Stimulated activated effector memory CD8-positive, alpha-beta T cell treated with anti-CD3 and anti-CD28 coated beads, Interleukin-12 subunit alpha, Interleukin-12 subunit beta, amount 100 ng/mL, for 72 hours (primary cell): Measurements from ENCODE around the gene ADCY5.

Experiments
- ATAC-seq: fragments of 150-1000 bp; cut with Tn5 transposase; 2 replicates; pipeline ENCODE4 v1.10.0; 2021
- DNase-seq, 2 donors: peaks; one replicate each; pipeline ENCODE4 v3.0.0; 2021 to 2022; ENCODE audit warnings: low spot score in 2 of 2
- H3K27ac Mint-ChIP-seq: one replicate; pipeline ENCODE4 v1.8.0; 2022; ENCODE audit warnings: mild to moderate bottlenecking, mixed read lengths
- H3K36me3 Mint-ChIP-seq: one replicate; pipeline ENCODE4 v1.8.0; 2022; ENCODE audit warnings: mild to moderate bottlenecking, mixed read lengths
- H3K4me1 Mint-ChIP-seq: one replicate; pipeline ENCODE4 v1.8.0; 2022; ENCODE audit warnings: mixed read lengths
- H3K4me3 Mint-ChIP-seq: one replicate; pipeline ENCODE4 v1.8.0; 2022; ENCODE audit warnings: mild to moderate bottlenecking, mixed read lengths
- H3K9me3 Mint-ChIP-seq: one replicate; pipeline ENCODE4 v1.8.0; 2022; ENCODE audit warnings: mixed read lengths

Gene ADCY5

DNA sequence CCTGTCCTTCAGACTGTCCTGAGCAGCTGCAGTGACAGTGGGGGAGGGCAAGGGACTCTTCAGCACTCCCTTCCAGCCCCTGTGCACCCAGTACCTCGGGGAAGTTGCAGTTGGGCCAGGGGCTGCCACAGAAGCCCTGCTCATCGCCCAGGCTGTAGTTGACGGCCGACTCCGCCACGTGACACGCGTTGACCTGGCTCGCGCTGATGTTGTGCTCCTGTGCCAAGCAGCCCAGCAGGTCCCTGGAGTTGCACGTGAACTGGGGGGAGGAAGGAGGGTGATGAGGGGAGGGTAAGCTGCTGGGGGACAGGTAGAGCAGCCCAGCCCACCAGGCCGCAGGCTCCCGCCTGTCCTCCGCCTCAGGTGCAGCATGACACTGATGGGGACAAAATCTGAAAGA is 145.9 kb downstream of the ADCY5 start:
- Mint-ChIP-seq H3K9me3 (no peaks in the 10 kb centered on the region), H3K4me1 (no peaks in the 10 kb centered on the region), H3K4me3 (no peak overlapping the region), H3K27ac (no peak overlapping the region), H3K36me3 (no peaks in the 10 kb centered on the region)
- no peak for DNase-seq
- ATAC-seq, result no peak

DNA sequence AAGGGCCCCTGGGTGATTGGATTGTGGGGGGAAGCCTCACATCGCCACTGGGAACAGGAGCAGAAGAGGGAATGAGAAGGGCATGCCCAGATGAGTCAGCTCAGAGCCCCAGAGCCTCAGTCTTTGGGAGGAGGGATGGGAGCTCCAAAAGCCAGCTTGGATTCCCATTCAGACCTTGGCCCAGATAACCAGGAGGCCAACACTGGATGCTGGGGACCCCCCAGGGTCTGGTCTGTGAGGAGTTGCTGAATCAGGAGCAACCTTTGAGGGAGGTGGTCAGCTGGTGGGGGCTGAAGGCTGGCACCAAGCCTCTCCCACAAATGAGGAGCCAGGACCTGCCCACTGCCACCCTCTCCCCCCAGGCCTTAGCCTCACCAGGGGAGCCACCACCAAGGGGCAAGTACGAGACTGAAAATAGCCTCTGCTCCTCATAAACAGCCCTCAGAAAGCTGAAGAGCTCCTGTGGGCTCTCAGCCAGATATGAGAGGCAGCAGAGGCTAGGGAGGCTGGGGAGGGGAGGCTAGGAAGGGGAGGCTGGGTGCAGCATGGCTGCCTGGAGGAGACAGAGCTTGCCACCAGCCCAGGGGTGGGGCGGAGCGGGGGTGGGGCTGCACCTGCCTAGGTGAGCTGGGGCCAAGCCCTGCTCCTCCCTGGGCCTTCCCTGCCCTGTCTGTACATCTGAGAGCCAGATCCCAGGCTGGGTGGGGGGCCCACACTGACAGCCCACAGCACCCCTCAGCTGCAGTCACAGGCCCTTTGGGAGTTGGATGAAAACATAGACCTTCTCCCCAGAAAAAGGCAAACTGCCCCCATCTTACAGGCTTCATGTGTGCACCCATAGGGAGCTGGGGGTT is 147.3 kb downstream of the ADCY5 start:
- H3K4me1 Mint-ChIP-seq, result no peaks in the 10 kb centered on the region
- no peak overlapping the region for H3K4me3 Mint-ChIP-seq
- ATAC-seq, result no peak
- no peak overlapping the region for H3K27ac Mint-ChIP-seq
- H3K9me3 Mint-ChIP-seq, result no peaks in the 10 kb centered on the region
- no peak for DNase-seq
- H3K36me3 Mint-ChIP-seq, result no peaks in the 10 kb centered on the region

DNA sequence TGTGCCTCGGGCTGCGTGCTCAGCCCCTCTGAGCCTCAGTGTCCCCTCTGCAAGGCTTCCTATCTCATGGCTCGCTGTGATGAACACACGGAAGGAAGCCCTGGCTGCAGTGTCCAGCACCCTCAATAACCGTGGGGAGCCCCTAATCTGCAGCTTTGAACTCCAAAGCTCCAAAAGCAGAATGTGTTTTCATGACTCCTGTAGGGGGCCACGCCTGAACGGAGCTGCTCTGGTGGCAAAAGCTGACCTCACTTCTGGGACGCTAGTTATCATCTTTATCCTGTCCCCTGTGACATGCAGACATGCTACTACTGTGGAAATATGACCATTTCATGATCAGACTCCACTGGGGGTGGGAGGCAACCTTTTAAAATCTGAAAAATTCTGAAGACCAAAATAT is 148.3 kb downstream of the ADCY5 start:
- no peaks in the 10 kb centered on the region for H3K9me3 Mint-ChIP-seq
- ATAC-seq, result no peak
- no peak overlapping the region for H3K4me3 Mint-ChIP-seq
- DNase-seq, result no peak
- H3K36me3 Mint-ChIP-seq, result no peaks in the 10 kb centered on the region
- H3K27ac Mint-ChIP-seq, result no peak overlapping the region
- H3K4me1 Mint-ChIP-seq, result peaks cover 4% of the 10 kb centered on the region

DNA sequence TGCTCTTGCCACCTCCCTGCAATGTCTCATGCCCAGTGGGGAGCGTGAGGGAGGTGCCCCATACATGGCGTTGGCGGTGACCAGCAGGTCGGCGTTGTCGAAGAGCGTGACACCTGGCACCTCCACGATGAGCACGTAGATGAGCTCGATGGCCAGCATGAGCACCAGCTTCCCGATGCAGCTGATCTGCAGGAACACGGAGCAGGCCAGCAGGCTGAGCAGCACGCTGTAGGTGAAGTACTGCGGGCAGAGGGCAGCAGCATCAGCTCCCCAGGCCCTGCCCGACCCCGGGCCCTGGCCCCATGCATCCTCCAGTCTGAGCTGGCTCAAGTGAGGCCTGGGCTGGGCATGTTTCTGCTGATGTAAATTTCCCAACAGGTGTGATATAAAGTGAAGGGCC is 148.8 kb downstream of the ADCY5 start:
- H3K9me3 Mint-ChIP-seq, result no peaks in the 10 kb centered on the region
- no peaks in the 10 kb centered on the region for H3K36me3 Mint-ChIP-seq
- DNase-seq (no peak), ATAC-seq (no peak)
- H3K4me1 Mint-ChIP-seq, result peaks cover 4% of the 10 kb centered on the region
- no peak overlapping the region for H3K27ac Mint-ChIP-seq
- no peak overlapping the region for H3K4me3 Mint-ChIP-seq

DNA sequence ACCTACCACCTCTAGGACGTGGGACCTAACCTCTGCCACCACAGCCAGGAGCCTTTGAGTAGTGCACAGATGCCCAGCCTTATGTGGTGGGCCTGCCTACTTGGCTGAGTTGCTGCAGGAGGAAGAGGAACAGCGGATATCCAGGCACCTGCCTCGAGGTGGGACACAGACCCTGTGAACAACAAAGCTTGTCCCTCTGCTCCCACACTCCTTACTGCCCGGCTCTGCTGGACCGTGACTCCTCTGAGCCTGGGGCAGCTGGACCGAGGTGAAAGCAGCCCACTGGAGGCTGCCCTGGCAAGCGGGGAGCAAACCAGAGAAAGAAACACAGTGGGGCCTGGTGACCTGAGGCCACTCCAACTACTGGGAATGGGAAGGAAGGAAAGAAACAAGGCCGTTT is 149.3 kb downstream of the ADCY5 start:
- no peaks in the 10 kb centered on the region for H3K36me3 Mint-ChIP-seq
- no peak for DNase-seq
- H3K27ac Mint-ChIP-seq, result no peak overlapping the region
- H3K9me3 Mint-ChIP-seq, result no peaks in the 10 kb centered on the region
- no peak overlapping the region for H3K4me3 Mint-ChIP-seq
- peaks cover 4% of the 10 kb centered on the region for H3K4me1 Mint-ChIP-seq
- no peak for ATAC-seq

DNA sequence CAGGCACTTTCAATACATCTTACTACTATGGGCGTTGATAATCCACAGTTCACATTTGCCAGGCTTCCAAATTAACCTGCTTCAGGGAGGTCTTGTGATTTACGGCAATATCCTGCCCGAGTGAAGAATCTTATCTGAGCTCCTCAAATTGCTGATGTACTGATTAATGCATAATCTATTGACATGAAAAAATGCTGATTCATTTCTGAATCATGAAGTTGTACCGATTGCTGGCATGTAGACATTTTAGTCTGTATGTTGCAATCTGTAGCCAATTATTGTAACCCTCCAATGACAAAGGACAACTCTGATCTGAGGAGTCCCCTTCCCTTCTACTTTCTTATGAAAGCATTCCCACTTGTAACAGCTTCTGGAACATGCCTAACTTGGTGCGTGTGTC is 150.0 kb downstream of the ADCY5 start:
- ATAC-seq (no peak), DNase-seq (no peak)
- H3K4me1 Mint-ChIP-seq, result peaks cover 4% of the 10 kb centered on the region
- no peak overlapping the region for H3K27ac Mint-ChIP-seq
- no peaks in the 10 kb centered on the region for H3K36me3 Mint-ChIP-seq
- H3K9me3 Mint-ChIP-seq, result no peaks in the 10 kb centered on the region
- H3K4me3 Mint-ChIP-seq, result no peak overlapping the region

DNA sequence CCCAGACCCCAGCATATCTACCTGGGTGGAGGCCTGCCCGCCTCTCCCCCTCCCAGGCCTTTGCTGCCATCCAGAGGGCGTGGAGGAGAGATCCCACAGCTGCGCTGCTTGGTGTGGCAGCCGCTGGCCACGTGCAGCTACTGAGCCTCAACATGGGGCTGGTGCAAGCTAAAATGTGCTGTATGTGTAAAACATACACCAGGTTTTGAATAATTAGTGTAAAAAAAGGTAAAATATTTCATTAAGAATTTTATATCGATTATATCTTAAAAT is 151.3 kb downstream of the ADCY5 start:
- ATAC-seq, result no peak

DNA sequence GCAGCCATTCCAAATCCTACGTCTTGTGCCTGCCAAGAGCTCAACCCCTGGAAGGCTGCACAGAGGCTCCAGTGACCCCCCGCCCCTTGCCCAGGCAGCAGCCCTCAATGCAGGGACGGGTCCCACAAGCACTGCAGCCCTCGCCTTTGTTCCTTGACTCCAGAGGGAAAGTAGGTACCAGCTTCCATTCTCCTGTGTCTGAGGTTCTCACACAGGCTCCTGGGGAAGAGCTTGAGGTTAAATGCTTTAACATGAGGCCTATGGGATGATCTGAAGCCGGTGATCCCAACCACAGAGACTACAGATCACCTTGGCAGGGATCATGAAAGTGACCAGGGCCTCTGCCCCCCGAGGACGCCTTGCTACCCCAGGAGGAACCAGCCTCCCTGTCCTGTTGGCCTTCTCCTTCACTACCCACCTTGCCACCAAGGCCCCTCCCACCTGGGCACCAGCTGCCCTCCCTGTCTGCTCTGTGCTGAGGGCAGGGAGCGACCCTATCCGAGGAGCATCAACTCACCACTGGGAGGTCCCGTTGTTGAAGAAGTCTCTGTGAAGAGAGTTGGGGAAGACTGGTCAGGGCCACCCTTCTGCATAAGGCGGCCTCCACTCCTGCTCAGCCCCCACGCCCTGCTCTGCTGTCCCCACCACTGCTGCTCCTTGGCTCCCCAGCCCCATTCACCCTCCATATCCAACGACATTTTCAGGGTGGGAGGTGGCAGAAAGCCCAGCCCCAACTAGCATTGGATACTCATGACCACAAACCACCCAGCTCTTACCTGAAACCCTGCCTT is 151.9 kb downstream of the ADCY5 start:
- Mint-ChIP-seq H3K9me3 (no peaks in the 10 kb centered on the region), H3K27ac (no peak overlapping the region), H3K4me3 (no peak overlapping the region), H3K36me3 (no peaks in the 10 kb centered on the region), H3K4me1 (peaks cover 4% of the 10 kb centered on the region)
- no peak for DNase-seq
- no peak for ATAC-seq

More for the DNA sequence above, 151.3 kb downstream of the ADCY5 start:
- Mint-ChIP-seq H3K4me3 (no peak overlapping the region), H3K9me3 (no peaks in the 10 kb centered on the region), H3K4me1 (peaks cover 4% of the 10 kb centered on the region), H3K36me3 (no peaks in the 10 kb centered on the region), H3K27ac (no peak overlapping the region)
- no peak for DNase-seq

DNA sequence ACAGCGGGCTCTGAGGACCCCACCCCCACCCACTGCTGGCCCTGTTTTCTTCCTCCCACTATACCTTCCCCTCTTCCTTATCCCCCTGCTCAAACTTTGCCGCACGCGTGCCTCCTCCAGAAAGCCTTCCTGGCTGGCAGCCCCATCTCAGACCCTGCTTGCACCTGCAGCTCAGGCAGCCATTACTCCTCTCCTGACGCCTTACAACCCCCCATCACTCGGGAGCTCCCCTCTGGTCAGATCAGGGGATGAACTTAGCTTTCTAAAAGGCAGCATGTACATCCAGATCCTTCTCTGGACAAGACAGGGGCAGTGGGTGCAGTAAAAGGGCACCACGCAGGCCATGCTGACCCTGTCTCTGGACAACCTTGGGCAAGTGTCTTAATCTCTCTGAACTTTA is 152.6 kb downstream of the ADCY5 start:
- DNase-seq, result no peak
- ATAC-seq, result no peak
- H3K27ac Mint-ChIP-seq, result no peak overlapping the region
- H3K4me1 Mint-ChIP-seq, result peaks cover 4% of the 10 kb centered on the region
- H3K4me3 Mint-ChIP-seq, result no peak overlapping the region
- H3K9me3 Mint-ChIP-seq, result no peaks in the 10 kb centered on the region
- H3K36me3 Mint-ChIP-seq, result no peaks in the 10 kb centered on the region

DNA sequence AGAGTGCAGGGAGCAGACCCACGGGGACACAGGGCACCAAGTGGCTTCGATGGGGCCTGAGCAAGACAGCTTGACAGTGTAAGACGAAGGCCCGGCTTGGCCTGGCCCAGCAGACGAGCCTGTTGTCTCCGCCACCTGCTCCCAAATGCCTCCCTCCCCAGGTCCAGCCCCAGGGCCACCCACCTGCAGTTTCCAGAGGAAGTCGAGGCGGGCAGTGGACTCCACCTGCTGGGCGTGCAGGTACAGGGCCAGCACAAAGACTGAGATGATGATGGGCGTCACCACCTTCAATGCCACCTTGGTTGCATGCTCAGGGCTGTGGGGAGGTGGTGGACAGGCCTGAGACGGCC is 153.0 kb downstream of the ADCY5 start:
- no peak for DNase-seq
- no peaks in the 10 kb centered on the region for H3K9me3 Mint-ChIP-seq
- H3K4me3 Mint-ChIP-seq, result no peak overlapping the region
- H3K36me3 Mint-ChIP-seq, result no peaks in the 10 kb centered on the region
- H3K4me1 Mint-ChIP-seq, result peaks cover 4% of the 10 kb centered on the region
- ATAC-seq, result peak; percentile 3
- H3K27ac Mint-ChIP-seq, result no peak overlapping the region

DNA sequence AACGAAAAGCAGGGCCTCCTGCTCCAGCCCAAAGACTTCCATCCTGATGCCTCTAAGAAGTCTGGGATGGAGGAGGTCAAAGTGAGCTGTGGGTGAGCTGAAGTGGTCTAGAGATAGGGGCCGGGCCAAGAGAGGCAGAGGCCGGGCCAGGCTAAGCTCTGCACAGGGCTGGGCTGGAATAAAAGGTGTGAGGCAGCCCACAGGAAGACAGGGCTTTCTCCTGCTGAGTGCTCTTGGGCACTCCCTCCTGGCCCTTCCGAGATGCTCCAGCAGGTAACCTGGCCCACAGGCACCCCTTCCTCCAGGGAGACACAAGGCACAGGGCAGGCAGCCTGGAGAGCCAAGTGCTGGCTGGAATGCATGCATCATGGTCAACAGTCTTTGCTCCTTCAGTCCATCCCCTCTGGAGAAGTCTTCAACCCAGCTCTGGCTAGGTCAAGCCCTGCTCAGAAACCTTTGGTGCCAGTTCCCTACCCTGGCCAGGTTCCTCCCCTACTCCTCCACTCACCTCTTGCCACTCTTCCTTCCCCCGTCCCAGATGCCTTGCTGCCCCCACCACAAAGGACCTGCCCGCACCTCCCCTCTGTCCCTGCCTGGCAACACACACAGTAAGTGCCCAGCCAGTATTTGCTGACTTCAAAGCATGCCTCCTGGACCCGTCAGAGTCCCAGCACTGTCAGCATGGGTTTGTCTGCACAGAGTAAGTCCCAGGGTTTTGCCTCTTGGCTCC is 153.6 kb downstream of the ADCY5 start:
- no peaks in the 10 kb centered on the region for H3K9me3 Mint-ChIP-seq
- no peaks in the 10 kb centered on the region for H3K36me3 Mint-ChIP-seq
- H3K27ac Mint-ChIP-seq, result no peak overlapping the region
- no peak overlapping the region for H3K4me3 Mint-ChIP-seq
- ATAC-seq, result peak; percentile 22
- H3K4me1 Mint-ChIP-seq, result peaks cover 4% of the 10 kb centered on the region
- DNase-seq, result no peak

DNA sequence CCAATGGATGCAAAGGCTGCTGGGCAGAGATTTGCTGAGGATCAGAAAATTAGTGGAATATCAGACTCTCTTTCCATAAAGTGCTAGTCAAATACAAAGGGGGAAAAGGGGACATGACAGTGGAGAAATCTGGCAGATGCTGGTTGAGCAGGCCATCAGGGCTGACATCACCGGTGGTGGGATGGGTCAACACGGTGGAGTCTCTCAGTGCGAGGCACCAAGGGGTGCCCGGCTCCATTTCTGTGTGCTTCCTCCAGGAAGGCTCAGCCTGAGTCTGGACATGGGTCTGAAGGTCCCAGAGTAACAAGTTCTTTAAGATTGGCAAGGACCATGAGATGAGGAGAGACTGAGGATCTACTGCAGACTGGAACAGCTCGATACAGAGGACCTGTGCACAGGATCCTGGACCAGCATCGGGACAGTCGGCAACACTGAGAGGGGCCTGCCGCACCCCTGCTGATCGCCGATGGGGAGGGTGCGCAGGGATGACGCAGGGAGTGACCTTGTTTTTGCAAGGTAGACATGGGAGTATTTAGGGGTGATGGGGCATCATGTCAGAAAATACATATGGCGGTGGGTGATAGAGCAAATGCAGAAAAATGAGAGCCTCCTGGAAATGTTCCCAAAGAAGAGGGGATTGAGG is 154.5 kb downstream of the ADCY5 start:
- H3K4me1 Mint-ChIP-seq, result peaks cover 4% of the 10 kb centered on the region

DNA sequence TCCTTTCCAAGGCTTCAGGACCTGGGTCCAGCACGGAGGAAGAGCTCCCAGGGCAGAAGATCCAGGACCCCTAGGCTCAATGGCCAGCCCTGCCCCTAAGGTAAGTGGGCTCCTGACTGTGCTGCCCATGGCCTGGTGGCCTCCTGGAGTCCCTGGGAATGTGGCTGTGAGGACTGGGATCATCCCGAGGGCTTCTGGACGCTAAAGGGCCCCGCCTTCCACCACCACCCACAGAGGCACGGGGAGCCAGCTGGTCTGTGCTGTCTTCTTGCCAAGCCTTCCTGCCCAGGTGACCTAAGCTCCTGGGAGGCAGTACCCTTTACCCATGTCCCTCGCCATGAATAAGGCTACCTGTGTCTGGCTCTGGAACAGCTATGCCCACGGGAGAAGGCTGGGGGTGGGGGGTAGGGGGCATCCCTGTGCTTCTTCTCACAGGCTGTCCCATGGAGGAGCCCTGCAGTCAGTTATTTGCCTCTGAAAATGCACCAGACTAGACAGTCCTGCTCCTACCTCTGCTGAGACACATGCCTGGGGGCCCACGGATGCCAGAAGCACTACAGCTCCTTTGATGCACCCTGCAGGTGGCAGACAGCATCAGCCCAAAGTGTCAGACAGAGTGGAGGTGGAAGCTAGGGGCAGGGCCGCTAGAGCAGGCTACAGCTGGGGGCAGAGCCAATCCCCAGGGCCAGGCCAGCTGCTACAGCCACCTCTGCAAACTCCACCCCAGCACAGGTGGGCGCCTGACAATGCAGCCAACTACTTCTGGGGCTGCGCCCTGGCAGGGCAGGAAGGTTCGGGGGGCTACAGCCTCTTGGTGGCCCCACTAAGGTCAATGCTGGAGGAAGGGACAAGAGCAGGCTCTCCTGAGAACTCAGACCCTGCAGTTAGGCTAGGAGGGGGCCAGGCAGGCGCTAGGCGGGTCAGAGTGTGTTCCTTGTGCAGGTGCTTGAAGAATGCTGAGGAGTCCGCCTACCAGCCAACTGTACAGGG is 156.3 kb downstream of the ADCY5 start:
- ATAC-seq (no peak), DNase-seq (no peak)
- Mint-ChIP-seq H3K4me1 (peaks cover 4% of the 10 kb centered on the region), H3K9me3 (no peaks in the 10 kb centered on the region), H3K36me3 (no peaks in the 10 kb centered on the region), H3K27ac (no peak overlapping the region), H3K4me3 (no peak overlapping the region)

More for the DNA sequence above, 154.5 kb downstream of the ADCY5 start:
- Mint-ChIP-seq H3K36me3 (no peaks in the 10 kb centered on the region), H3K27ac (no peak overlapping the region), H3K4me3 (no peak overlapping the region), H3K9me3 (no peaks in the 10 kb centered on the region)
- ATAC-seq, result no peak
- no peak for DNase-seq

DNA sequence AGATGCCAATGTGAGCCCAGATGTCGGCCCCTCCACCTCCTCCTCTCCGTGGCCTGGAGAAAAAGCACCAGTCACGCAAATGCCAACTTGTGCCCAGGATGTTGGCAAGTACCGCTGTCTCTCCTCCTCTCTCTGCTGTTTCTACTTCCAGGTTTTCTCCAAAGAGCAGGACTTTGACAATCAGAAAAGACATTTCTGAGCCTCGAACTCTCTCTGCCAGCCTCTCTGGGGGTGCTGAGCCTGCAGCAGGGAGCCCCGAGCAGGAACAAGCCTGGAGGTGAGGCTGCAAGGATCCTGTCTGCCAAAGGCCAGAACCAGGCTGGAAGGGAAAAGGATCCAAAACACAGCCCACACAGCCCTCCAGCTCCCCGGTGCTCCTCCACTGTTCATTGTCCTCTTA is 157.5 kb downstream of the ADCY5 start:
- no peak overlapping the region for H3K4me3 Mint-ChIP-seq
- H3K4me1 Mint-ChIP-seq, result peaks cover 12% of the 10 kb centered on the region
- DNase-seq (no peak), ATAC-seq (no peak)
- H3K36me3 Mint-ChIP-seq, result no peaks in the 10 kb centered on the region
- peaks cover 3% of the 10 kb centered on the region for H3K9me3 Mint-ChIP-seq
- H3K27ac Mint-ChIP-seq, result no peak overlapping the region
